T-helper 1 cell treated with Interleukin-12 subunit alpha and Interleukin-12 subunit beta and Interleukin-4 antibody, amounts not matched to agents 30 μg/mL and 1 μg/mL, for 36 hours (primary cell): ENCODE results near the gene QSOX2.
"Not testable (repeated sequence)": the region's sequence is repeated elsewhere in the genome, so short reads cannot be mapped to it uniquely, and the experiment has no call there.

Experiments
- H3K27ac Mint-ChIP-seq: one replicate; pipeline ENCODE4 v1.8.0; 2021; ENCODE audit warnings: mild to moderate bottlenecking, mixed read lengths
- H3K27me3 Mint-ChIP-seq: one replicate; pipeline ENCODE4 v1.8.0; 2021; ENCODE audit warnings: low read depth, mixed read lengths
- H3K36me3 Mint-ChIP-seq: one replicate; pipeline ENCODE4 v1.8.0; 2021; ENCODE audit warnings: low read depth, mixed read lengths
- H3K4me1 Mint-ChIP-seq: one replicate; pipeline ENCODE4 v1.8.0; 2021; ENCODE audit warnings: low read depth, mixed read lengths
- H3K4me3 Mint-ChIP-seq: one replicate; pipeline ENCODE4 v1.8.0; 2021; ENCODE audit warnings: mild to moderate bottlenecking, moderate library complexity, mixed read lengths
- H3K9me3 Mint-ChIP-seq: one replicate; pipeline ENCODE4 v1.8.0; 2021; ENCODE audit warnings: mixed read lengths

QSOX2 gene

GRCh38 chr9:136243631-136244030, 2.0 kb downstream of the QSOX2 start:
- peaks cover 4% of the 10 kb centered on the region for H3K27me3 Mint-ChIP-seq
- H3K4me3 Mint-ChIP-seq: peak overlapping the region; percentile 94
- H3K9me3 Mint-ChIP-seq: no peaks in the 10 kb centered on the region
- peak overlapping the region; percentile 84 for H3K27ac Mint-ChIP-seq
- no peaks in the 10 kb centered on the region for H3K36me3 Mint-ChIP-seq
- H3K4me1 Mint-ChIP-seq: peaks cover 25% of the 10 kb centered on the region

GRCh38 chr9:136242918-136243525, 2.6 kb downstream of the QSOX2 start:
- no peak overlapping the region for H3K4me3 Mint-ChIP-seq
- peaks cover 4% of the 10 kb centered on the region for H3K27me3 Mint-ChIP-seq
- no peak overlapping the region for H3K27ac Mint-ChIP-seq
- H3K4me1 Mint-ChIP-seq: peaks cover 25% of the 10 kb centered on the region
- H3K9me3 Mint-ChIP-seq: no peaks in the 10 kb centered on the region
- H3K36me3 Mint-ChIP-seq: no peaks in the 10 kb centered on the region

- Mint-ChIP-seq H3K4me1 (peaks cover 25% of the 10 kb centered on the region), H3K4me3 (no peak overlapping the region), H3K27me3 (peaks cover under 1% of the 10 kb centered on the region), H3K36me3 (no peaks in the 10 kb centered on the region), H3K27ac (no peak overlapping the region), H3K9me3 (no peaks in the 10 kb centered on the region)
Measured at GRCh38 chr9:136242248-136242647, 3.4 kb downstream of the QSOX2 start.

- H3K36me3 Mint-ChIP-seq: no peaks in the 10 kb centered on the region
- H3K27ac Mint-ChIP-seq: peak overlapping the region; percentile 22
- no peaks in the 10 kb centered on the region for H3K9me3 Mint-ChIP-seq
- peaks cover 25% of the 10 kb centered on the region for H3K4me1 Mint-ChIP-seq
- no peak overlapping the region for H3K4me3 Mint-ChIP-seq
- H3K27me3 Mint-ChIP-seq: no peaks in the 10 kb centered on the region
Measured at GRCh38 chr9:136241542-136241941, 4.1 kb downstream of the QSOX2 start.

- Mint-ChIP-seq H3K9me3 (no peaks in the 10 kb centered on the region), H3K27me3 (no peaks in the 10 kb centered on the region), H3K4me1 (peaks cover 25% of the 10 kb centered on the region), H3K27ac (no peak overlapping the region), H3K36me3 (no peaks in the 10 kb centered on the region), H3K4me3 (no peak overlapping the region)
Measured at GRCh38 chr9:136240941-136241340, 4.7 kb downstream of the QSOX2 start.

- Mint-ChIP-seq H3K4me1 (peaks cover 24% of the 10 kb centered on the region), H3K27me3 (no peaks in the 10 kb centered on the region), H3K9me3 (no peaks in the 10 kb centered on the region), H3K36me3 (peaks cover 4% of the 10 kb centered on the region), H3K27ac (no peak overlapping the region), H3K4me3 (no peak overlapping the region)
Measured at GRCh38 chr9:136239983-136240330, 5.7 kb downstream of the QSOX2 start.

- Mint-ChIP-seq H3K27me3 (no peaks in the 10 kb centered on the region), H3K4me3 (no peak overlapping the region), H3K9me3 (no peaks in the 10 kb centered on the region), H3K36me3 (peaks cover 4% of the 10 kb centered on the region), H3K4me1 (peaks cover 19% of the 10 kb centered on the region), H3K27ac (no peak overlapping the region)
Measured at GRCh38 chr9:136239135-136239982, 6.3 kb downstream of the QSOX2 start.

GRCh38 chr9:136238342-136238732, 7.3 kb downstream of the QSOX2 start:
- Mint-ChIP-seq H3K4me1 (peaks cover 12% of the 10 kb centered on the region), H3K36me3 (peaks cover 4% of the 10 kb centered on the region), H3K4me3 (no peak overlapping the region), H3K27ac (no peak overlapping the region), H3K9me3 (no peaks in the 10 kb centered on the region), H3K27me3 (no peaks in the 10 kb centered on the region)

GRCh38 chr9:136237486-136238341, 7.9 kb downstream of the QSOX2 start:
- peaks cover 4% of the 10 kb centered on the region for H3K36me3 Mint-ChIP-seq
- H3K27ac Mint-ChIP-seq: no peak overlapping the region
- H3K4me1 Mint-ChIP-seq: peaks cover 10% of the 10 kb centered on the region

GRCh38 chr9:136236471-136237410, 8.9 kb downstream of the QSOX2 start:
- H3K27me3 Mint-ChIP-seq, H3K27ac Mint-ChIP-seq, H3K36me3 Mint-ChIP-seq, H3K4me3 Mint-ChIP-seq, H3K9me3 Mint-ChIP-seq: not testable (repeated sequence)
- peaks cover 16% of the 10 kb centered on the region for H3K4me1 Mint-ChIP-seq

More at GRCh38 chr9:136237486-136238341, 7.9 kb downstream of the QSOX2 start:
- H3K4me3 Mint-ChIP-seq: no peak overlapping the region
- no peaks in the 10 kb centered on the region for H3K27me3 Mint-ChIP-seq
- no peaks in the 10 kb centered on the region for H3K9me3 Mint-ChIP-seq

- H3K4me1 Mint-ChIP-seq: peaks cover 23% of the 10 kb centered on the region
- H3K9me3 Mint-ChIP-seq: no peaks in the 10 kb centered on the region
- H3K4me3 Mint-ChIP-seq: no peak overlapping the region
- no peak overlapping the region for H3K27ac Mint-ChIP-seq
- peaks cover 5% of the 10 kb centered on the region for H3K36me3 Mint-ChIP-seq
- no peaks in the 10 kb centered on the region for H3K27me3 Mint-ChIP-seq
Measured at GRCh38 chr9:136235709-136236455, 9.7 kb downstream of the QSOX2 start.

- Mint-ChIP-seq H3K4me1 (peaks cover 25% of the 10 kb centered on the region), H3K36me3 (peaks cover 7% of the 10 kb centered on the region), H3K27me3 (no peaks in the 10 kb centered on the region), H3K9me3 (no peaks in the 10 kb centered on the region), H3K27ac (no peak overlapping the region), H3K4me3 (no peak overlapping the region)
Measured at GRCh38 chr9:136235171-136235570, 10.4 kb downstream of the QSOX2 start.

GRCh38 chr9:136234597-136234996, 11.0 kb downstream of the QSOX2 start:
- no peaks in the 10 kb centered on the region for H3K9me3 Mint-ChIP-seq
- H3K36me3 Mint-ChIP-seq: peaks cover 7% of the 10 kb centered on the region
- peaks cover 28% of the 10 kb centered on the region for H3K4me1 Mint-ChIP-seq
- no peaks in the 10 kb centered on the region for H3K27me3 Mint-ChIP-seq
- H3K4me3 Mint-ChIP-seq: no peak overlapping the region
- peak overlapping the region; percentile 36 for H3K27ac Mint-ChIP-seq
